ENCODE measurements around the gene ULK2.

Gene ULK2

GRCh38 chr17:19759568-19760549 is 107.9 kb downstream of the ULK2 start:
- TF ChIP-seq, protein P1, sequence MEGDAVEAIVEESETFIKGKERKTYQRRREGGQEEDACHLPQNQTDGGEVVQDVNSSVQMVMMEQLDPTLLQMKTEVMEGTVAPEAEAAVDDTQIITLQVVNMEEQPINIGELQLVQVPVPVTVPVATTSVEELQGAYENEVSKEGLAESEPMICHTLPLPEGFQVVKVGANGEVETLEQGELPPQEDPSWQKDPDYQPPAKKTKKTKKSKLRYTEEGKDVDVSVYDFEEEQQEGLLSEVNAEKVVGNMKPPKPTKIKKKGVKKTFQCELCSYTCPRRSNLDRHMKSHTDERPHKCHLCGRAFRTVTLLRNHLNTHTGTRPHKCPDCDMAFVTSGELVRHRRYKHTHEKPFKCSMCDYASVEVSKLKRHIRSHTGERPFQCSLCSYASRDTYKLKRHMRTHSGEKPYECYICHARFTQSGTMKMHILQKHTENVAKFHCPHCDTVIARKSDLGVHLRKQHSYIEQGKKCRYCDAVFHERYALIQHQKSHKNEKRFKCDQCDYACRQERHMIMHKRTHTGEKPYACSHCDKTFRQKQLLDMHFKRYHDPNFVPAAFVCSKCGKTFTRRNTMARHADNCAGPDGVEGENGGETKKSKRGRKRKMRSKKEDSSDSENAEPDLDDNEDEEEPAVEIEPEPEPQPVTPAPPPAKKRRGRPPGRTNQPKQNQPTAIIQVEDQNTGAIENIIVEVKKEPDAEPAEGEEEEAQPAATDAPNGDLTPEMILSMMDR (IDR thresholded peaks at IDR 0.05; ENCODE audit: insufficient read depth, low read depth, low read length, missing control alignments), result no peak
- H3K4me3 ChIP-seq (ENCODE audit: low read length), result no peak overlapping the region
- DNase-seq (ENCODE audit: low read depth), result no peak

DNA sequence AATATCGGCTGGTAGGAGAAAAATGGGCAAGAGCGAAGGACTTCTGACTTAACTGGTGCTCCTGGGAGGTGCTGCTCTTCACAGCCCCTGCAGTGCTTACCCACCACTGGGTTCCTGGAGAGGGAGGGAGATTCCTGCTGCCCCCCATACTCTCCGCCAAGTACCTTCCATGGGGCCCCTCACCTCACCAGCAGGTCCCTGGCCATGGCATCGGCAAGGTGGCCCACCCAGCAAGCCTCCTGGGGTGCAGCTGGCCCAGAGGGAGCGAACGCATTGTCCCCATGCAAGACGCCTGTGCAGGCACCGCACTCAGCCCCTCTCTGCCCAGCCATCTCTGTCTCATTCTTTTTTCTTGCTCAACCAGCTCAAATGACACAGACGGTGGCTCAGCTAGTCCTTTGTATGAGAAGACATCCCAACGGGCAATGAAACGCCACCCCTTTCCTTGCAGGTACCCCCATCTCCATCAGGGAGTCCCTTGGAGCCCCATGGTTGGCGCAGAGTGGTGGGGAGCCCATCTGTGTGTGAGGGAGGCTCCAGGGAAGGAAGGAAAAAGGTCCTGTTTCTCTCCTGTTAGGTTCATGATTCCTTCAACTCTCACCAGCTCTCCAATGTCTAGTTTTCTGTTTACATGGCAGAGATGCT is 110.1 kb downstream of the ULK2 start:
- DNase-seq (ENCODE audit: low read depth), result no peak

DNA sequence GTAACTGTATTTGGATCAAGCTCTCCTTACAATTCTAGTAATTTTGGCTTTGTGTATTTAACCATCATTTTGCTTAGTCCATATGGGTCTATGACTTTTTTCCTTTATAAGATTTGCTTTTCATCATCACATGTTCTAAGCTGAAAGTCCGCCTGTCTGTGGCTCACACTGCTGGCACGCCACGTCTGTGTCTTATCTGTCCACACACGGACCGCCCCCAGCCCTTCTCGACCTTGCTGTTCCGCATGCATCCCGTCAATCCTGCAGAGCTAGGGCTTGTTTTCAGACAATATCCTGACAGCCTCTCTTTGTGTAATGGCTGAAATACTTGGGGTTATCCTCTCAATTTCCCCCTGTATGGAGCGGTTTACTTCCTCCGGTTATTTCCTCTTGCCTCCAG is 111.2 kb downstream of the ULK2 start:
- TF ChIP-seq, protein P1 (IDR thresholded peaks at IDR 0.05; ENCODE audit: insufficient read depth, low read depth, low read length, missing control alignments), result no peak
- no peak overlapping the region for H3K4me3 ChIP-seq (ENCODE audit: low read length)
- DNase-seq (ENCODE audit: low read depth), result no peak

More for the DNA sequence above, 110.1 kb downstream of the ULK2 start:
- no peak overlapping the region for H3K4me3 ChIP-seq (ENCODE audit: low read length)
- TF ChIP-seq, protein P1 (IDR thresholded peaks at IDR 0.05; ENCODE audit: insufficient read depth, low read depth, low read length, missing control alignments), result no peak

DNA sequence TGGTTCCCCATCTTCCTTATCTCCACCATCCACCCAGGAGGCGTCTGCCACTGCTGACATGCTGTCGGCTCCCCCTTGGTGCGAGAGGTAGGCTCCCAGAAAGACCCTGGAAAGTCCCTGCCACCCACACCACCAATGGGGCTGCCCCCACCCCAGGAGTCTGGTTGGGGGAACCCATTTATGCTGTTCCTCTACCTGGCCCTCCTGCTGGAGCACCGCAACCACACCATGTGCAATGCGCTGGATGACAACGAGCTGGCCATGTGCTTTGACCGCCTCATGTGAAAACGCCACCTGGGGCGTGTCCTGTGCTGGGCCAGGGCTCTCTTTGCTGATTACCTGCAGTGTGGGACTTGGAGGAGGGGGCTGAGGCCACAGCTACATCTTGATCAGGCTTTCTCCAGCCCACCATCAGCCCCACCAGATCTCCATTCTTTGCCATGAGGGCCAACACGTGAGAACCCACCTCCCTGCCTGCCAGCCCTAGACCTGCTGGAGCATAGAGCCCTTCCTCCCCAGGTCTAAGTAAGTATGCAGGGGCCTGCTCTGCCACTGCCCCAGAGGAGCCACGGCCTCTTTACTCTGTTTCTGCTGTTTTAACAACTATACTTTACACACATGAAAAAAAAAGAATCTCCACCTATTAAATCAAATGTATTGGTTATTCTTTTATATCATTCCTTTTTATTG is 111.8 kb downstream of the ULK2 start:
- DNase-seq (ENCODE audit: low read depth), result no peak
- TF ChIP-seq, protein P1 (IDR thresholded peaks at IDR 0.05; ENCODE audit: insufficient read depth, low read depth, low read length, missing control alignments), result no peak
- H3K4me3 ChIP-seq (ENCODE audit: low read length), result no peak overlapping the region

DNA sequence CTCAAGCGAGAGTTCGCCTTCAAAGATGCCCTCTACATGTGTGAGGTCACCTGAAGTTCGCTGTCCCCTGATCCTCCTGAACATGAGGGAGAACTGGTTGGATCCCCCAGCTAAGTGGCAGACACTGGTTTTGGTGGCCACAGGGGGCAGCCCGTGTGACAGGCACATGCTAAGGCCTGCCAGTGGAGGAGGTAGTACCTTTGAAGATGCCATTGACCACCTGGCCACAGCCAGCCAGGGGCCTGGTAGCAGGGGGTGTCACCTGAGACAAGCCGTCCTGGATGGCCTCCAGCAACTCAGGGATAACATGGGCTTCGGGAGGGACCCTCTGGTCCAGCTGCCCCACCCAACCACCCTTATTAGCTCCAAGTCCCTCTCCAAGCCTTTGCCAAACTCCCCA is 112.3 kb downstream of the ULK2 start:
- H3K4me3 ChIP-seq (ENCODE audit: low read length), result no peak overlapping the region
- no peak for DNase-seq (ENCODE audit: low read depth)
- TF ChIP-seq, protein P1 (IDR thresholded peaks at IDR 0.05; ENCODE audit: insufficient read depth, low read depth, low read length, missing control alignments), result no peak

DNA sequence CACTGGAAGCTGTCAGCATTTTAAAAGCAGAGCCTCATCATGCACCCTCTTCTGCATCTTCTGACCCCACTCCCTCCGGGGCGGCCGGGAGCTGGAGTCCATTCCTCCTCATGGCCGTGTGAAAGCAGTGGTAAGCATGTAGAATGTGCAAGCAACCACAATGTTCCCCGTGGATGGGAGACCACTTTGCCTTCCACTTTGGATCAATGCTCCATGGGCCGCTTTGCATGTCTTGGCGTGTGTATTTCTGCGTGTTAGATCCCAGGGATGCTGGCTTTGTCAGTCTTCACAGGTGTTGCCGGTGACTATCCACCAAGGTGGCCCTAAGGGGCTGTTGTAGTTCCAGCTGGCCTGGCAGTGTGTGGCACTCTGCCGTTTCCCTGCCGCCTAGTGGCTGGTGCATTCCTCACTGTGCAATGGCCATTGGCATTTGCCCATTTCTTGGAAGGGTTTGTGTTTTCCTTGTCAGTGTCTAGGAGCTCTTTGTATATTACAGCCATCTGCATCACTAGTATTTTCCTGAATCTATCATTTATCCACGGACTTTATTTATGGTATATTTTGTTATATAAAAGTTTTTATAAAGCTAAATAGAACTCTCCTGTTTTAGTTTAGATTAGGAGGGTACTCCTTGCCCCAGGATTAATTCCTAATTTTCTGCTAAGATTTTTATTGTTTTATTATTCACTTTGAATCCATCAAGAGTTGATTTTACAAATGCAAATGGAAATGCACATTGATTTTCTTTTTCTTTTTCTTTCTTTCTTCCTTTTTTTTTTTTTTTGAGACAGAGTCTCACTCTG is 113.9 kb downstream of the ULK2 start:
- TF ChIP-seq, protein P1 (IDR thresholded peaks at IDR 0.05; ENCODE audit: insufficient read depth, low read depth, low read length, missing control alignments), result peak; percentile 93
- DNase-seq (ENCODE audit: low read depth), result peak; percentile 72
- H3K4me3 ChIP-seq (ENCODE audit: low read length), result no peak overlapping the region
